Measurements from ENCODE around the gene ATG7.

ATG7 gene

DNA sequence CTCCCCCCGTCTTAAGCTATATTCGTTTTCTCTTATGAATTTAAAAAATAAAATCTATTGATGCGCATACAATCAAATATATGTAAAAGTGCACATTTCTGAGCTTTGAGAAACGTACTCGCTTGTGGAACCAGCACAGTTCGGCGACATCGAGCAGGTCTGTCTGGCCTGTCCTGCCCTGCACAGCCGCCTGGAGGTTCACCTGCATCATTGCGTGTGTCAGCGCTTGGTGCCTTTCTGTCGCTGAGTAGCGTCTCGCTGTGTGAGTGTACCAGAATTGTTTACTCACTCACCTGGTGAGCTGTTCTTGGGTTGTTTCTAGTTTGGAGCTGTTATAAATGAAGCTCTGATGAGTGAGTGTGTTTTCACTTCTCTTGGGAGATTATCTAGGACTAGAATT is 267.5 kb downstream of the ATG7 start:
- DNase-seq (ENCODE audit: low read depth in 1 of 2, low spot score in 1 of 2) = no peak
- TF ChIP-seq, protein P1, sequence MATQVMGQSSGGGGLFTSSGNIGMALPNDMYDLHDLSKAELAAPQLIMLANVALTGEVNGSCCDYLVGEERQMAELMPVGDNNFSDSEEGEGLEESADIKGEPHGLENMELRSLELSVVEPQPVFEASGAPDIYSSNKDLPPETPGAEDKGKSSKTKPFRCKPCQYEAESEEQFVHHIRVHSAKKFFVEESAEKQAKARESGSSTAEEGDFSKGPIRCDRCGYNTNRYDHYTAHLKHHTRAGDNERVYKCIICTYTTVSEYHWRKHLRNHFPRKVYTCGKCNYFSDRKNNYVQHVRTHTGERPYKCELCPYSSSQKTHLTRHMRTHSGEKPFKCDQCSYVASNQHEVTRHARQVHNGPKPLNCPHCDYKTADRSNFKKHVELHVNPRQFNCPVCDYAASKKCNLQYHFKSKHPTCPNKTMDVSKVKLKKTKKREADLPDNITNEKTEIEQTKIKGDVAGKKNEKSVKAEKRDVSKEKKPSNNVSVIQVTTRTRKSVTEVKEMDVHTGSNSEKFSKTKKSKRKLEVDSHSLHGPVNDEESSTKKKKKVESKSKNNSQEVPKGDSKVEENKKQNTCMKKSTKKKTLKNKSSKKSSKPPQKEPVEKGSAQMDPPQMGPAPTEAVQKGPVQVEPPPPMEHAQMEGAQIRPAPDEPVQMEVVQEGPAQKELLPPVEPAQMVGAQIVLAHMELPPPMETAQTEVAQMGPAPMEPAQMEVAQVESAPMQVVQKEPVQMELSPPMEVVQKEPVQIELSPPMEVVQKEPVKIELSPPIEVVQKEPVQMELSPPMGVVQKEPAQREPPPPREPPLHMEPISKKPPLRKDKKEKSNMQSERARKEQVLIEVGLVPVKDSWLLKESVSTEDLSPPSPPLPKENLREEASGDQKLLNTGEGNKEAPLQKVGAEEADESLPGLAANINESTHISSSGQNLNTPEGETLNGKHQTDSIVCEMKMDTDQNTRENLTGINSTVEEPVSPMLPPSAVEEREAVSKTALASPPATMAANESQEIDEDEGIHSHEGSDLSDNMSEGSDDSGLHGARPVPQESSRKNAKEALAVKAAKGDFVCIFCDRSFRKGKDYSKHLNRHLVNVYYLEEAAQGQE (IDR thresholded peaks at IDR 0.05; ENCODE audit: insufficient replicate concordance, low read depth) = no peak
- TF ChIP-seq GABPA (IDR thresholded peaks at IDR 0.05; ENCODE audit: low read depth) (no peak), SPI1 (IDR thresholded peaks at IDR 0.05; ENCODE audit: borderline replicate concordance, low read depth) (no peak), POLR2AphosphoS5 (IDR thresholded peaks at IDR 0.05; ENCODE audit: low read depth) (no peak)
- TF ChIP-seq, protein P2, sequence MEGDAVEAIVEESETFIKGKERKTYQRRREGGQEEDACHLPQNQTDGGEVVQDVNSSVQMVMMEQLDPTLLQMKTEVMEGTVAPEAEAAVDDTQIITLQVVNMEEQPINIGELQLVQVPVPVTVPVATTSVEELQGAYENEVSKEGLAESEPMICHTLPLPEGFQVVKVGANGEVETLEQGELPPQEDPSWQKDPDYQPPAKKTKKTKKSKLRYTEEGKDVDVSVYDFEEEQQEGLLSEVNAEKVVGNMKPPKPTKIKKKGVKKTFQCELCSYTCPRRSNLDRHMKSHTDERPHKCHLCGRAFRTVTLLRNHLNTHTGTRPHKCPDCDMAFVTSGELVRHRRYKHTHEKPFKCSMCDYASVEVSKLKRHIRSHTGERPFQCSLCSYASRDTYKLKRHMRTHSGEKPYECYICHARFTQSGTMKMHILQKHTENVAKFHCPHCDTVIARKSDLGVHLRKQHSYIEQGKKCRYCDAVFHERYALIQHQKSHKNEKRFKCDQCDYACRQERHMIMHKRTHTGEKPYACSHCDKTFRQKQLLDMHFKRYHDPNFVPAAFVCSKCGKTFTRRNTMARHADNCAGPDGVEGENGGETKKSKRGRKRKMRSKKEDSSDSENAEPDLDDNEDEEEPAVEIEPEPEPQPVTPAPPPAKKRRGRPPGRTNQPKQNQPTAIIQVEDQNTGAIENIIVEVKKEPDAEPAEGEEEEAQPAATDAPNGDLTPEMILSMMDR (IDR thresholded peaks at IDR 0.05; ENCODE audit: insufficient read depth, low read length) = no peak
- Histone ChIP-seq H3K27me3 (ENCODE audit: insufficient read depth, poor library complexity, severe bottlenecking) (no peaks in the 10 kb centered on the region), H3K4me3 (replicated peaks; ENCODE audit: insufficient read depth, low read length) (no peak overlapping the region), H3K27ac (replicated peaks) (no peak overlapping the region)

DNA sequence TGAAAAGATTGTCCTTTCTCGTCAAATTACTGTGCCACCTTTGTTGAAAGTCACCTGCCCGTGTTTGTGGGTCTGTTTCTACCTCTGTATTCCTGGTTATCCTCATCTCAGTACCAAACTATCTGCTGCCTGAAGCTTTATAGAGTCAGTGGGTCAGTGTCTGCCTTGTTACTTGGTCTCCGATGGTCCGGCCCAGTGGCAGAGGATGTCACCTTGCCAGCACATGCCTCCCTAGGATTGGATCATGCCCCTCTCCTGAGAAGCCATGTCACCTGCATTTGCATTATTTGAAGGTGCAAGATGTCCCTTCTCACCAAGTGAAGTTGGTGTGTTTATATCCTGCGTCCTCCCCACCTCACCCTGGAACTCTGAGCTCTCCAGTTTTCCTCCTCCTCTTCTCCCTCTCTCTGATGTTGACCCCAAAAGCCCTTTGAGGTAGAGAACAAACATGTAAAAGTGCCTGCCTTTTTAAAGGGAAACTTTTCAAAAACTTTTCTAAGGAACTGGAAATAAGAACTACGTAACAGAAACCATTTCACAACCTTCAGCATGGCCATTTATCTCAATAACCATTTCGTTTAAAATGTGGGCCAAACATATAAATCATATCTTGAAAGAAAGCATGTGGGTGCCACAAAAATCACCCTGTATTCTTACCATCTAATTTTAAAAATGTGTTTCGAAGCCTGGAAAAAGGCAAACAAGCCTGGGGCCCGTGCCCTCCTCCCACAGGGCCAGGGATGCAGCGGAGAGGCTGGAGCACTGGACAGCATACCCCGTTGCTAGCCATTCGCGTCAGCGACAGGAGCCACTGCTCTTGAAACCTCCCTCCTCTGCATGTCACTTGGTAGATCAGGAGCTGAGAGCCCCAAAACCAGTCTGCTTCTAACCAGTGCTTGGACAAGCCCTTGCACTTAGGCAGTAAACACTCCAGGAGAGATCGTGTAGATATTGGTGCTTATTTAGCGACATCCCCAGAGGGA is 269.4 kb downstream of the ATG7 start:
- Histone ChIP-seq H3K4me3 (replicated peaks; ENCODE audit: insufficient read depth, low read length) (no peak overlapping the region), H3K27ac (replicated peaks) (no peak overlapping the region), H3K27me3 (ENCODE audit: insufficient read depth, poor library complexity, severe bottlenecking) (no peaks in the 10 kb centered on the region)
- TF ChIP-seq SPI1 (IDR thresholded peaks at IDR 0.05; ENCODE audit: borderline replicate concordance, low read depth) (no peak), GABPA (IDR thresholded peaks at IDR 0.05; ENCODE audit: low read depth) (no peak), POLR2AphosphoS5 (IDR thresholded peaks at IDR 0.05; ENCODE audit: low read depth) (no peak)
- TF ChIP-seq, protein P2 (IDR thresholded peaks at IDR 0.05; ENCODE audit: insufficient read depth, low read length) = no peak
- TF ChIP-seq, protein P1 (IDR thresholded peaks at IDR 0.05; ENCODE audit: insufficient replicate concordance, low read depth) = no peak
- no peak for DNase-seq (ENCODE audit: low read depth in 1 of 2, low spot score in 1 of 2)

DNA sequence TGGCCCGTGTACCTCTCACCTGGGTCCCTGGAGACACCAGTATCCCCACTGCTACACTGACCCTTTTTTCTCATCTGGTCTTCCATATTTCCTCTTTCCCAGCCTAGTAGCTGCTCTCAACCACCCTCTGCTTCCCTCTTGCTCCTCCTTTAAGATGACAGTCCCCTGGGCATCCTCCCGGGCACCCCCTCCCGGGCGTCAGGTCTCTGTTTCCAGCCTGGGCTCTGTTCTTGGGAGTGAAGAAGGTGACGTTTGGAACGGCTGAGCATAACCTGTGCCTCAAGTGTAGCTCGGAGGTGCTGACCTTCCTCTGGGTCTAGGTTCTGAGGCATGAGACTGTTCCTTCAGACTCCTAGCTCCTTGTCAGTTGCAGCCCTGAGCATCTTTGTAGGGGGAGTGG is 270.4 kb downstream of the ATG7 start:
- no peaks in the 10 kb centered on the region for H3K27me3 ChIP-seq (ENCODE audit: insufficient read depth, poor library complexity, severe bottlenecking)
- H3K4me3 ChIP-seq (replicated peaks; ENCODE audit: insufficient read depth, low read length) = no peak overlapping the region
- no peak overlapping the region for H3K27ac ChIP-seq (replicated peaks)
- no peak for DNase-seq (ENCODE audit: low read depth in 1 of 2, low spot score in 1 of 2)
- TF ChIP-seq, protein P1 (IDR thresholded peaks at IDR 0.05; ENCODE audit: insufficient replicate concordance, low read depth) = no peak
- TF ChIP-seq, protein P2 (IDR thresholded peaks at IDR 0.05; ENCODE audit: insufficient read depth, low read length) = no peak
- TF ChIP-seq SPI1 (IDR thresholded peaks at IDR 0.05; ENCODE audit: borderline replicate concordance, low read depth) (no peak), GABPA (IDR thresholded peaks at IDR 0.05; ENCODE audit: low read depth) (no peak), POLR2AphosphoS5 (IDR thresholded peaks at IDR 0.05; ENCODE audit: low read depth) (no peak)

All from HL-60 (cell line).